ENCODE measurements around the gene OLFM1.

Gene OLFM1

GRCh38 chr9:135130207-135130976, 42.9 kb downstream of the OLFM1 start:
- Histone ChIP-seq H3K9ac (ENCODE audit: insufficient read length) (no peak overlapping the region), H3K36me3 (ENCODE audit: insufficient read depth, low read length) (no peaks in the 10 kb centered on the region), H3K4me3 (no peak overlapping the region), H3K27ac (no peak overlapping the region; the same call in 1 of the 2 replicates), H3K9me3 (ENCODE audit: low read depth, low read length) (no peaks in the 10 kb centered on the region)
- peak; percentile 20 for DNase-seq (ENCODE audit: low read depth, low spot score)
- TF ChIP-seq POLR2AphosphoS5 (IDR thresholded peaks at IDR 0.05; ENCODE audit: borderline replicate concordance, low read depth, low read length) (no peak), EZH2 (IDR thresholded peaks at IDR 0.05) (no peak), FOXP2 (optimal IDR thresholded peaks at IDR 0.05; ENCODE audit: control extremely low read depth, extremely low read length, insufficient read depth) (no peak)

GRCh38 chr9:135131488-135131887, 44.0 kb downstream of the OLFM1 start:
- Histone ChIP-seq H3K9ac (ENCODE audit: insufficient read length) (no peak overlapping the region), H3K27ac (no peak overlapping the region), H3K36me3 (ENCODE audit: insufficient read depth, low read length) (no peaks in the 10 kb centered on the region), H3K9me3 (ENCODE audit: low read depth, low read length) (no peaks in the 10 kb centered on the region), H3K4me3 (no peak overlapping the region)
- no peak for DNase-seq (ENCODE audit: low read depth, low spot score)
- TF ChIP-seq EZH2 (IDR thresholded peaks at IDR 0.05) (no peak), POLR2AphosphoS5 (IDR thresholded peaks at IDR 0.05; ENCODE audit: borderline replicate concordance, low read depth, low read length) (no peak), FOXP2 (optimal IDR thresholded peaks at IDR 0.05; ENCODE audit: control extremely low read depth, extremely low read length, insufficient read depth) (no peak)

- TF ChIP-seq FOXP2 (optimal IDR thresholded peaks at IDR 0.05; ENCODE audit: control extremely low read depth, extremely low read length, insufficient read depth) (no peak), EZH2 (IDR thresholded peaks at IDR 0.05) (no peak), POLR2AphosphoS5 (IDR thresholded peaks at IDR 0.05; ENCODE audit: borderline replicate concordance, low read depth, low read length) (no peak)
- Histone ChIP-seq H3K27ac (no peak overlapping the region), H3K9ac (ENCODE audit: insufficient read length) (no peak overlapping the region), H3K9me3 (ENCODE audit: low read depth, low read length) (no peaks in the 10 kb centered on the region), H3K36me3 (ENCODE audit: insufficient read depth, low read length) (no peaks in the 10 kb centered on the region), H3K4me3 (no peak overlapping the region)
- no peak for DNase-seq (ENCODE audit: low read depth, low spot score)
Measured at GRCh38 chr9:135132008-135132407, 44.5 kb downstream of the OLFM1 start.

- Histone ChIP-seq H3K9ac (ENCODE audit: insufficient read length) (no peak overlapping the region), H3K4me3 (peak overlapping the region; percentile 8), H3K27ac (peak overlapping the region; percentile 79), H3K9me3 (ENCODE audit: low read depth, low read length) (no peaks in the 10 kb centered on the region), H3K36me3 (ENCODE audit: insufficient read depth, low read length) (no peaks in the 10 kb centered on the region)
- no peak for DNase-seq (ENCODE audit: low read depth, low spot score)
- TF ChIP-seq FOXP2 (optimal IDR thresholded peaks at IDR 0.05; ENCODE audit: control extremely low read depth, extremely low read length, insufficient read depth) (no peak), POLR2AphosphoS5 (IDR thresholded peaks at IDR 0.05; ENCODE audit: borderline replicate concordance, low read depth, low read length) (no peak), EZH2 (IDR thresholded peaks at IDR 0.05) (no peak)
Measured at GRCh38 chr9:135134268-135135022, 47.0 kb downstream of the OLFM1 start.

GRCh38 chr9:135135171-135135928, 47.9 kb downstream of the OLFM1 start:
- H3K27ac ChIP-seq = no peak overlapping the region

GRCh38 chr9:135135929-135136315, 48.5 kb downstream of the OLFM1 start:
- Histone ChIP-seq H3K27ac (peak overlapping the region; percentile 38; the same call in 1 of the 2 replicates), H3K4me3 (no peak overlapping the region), H3K9ac (ENCODE audit: insufficient read length) (no peak overlapping the region), H3K9me3 (ENCODE audit: low read depth, low read length) (no peaks in the 10 kb centered on the region), H3K36me3 (ENCODE audit: insufficient read depth, low read length) (no peaks in the 10 kb centered on the region)
- TF ChIP-seq FOXP2 (optimal IDR thresholded peaks at IDR 0.05; ENCODE audit: control extremely low read depth, extremely low read length, insufficient read depth) (no peak), POLR2AphosphoS5 (IDR thresholded peaks at IDR 0.05; ENCODE audit: borderline replicate concordance, low read depth, low read length) (no peak), EZH2 (IDR thresholded peaks at IDR 0.05) (no peak)
- DNase-seq (ENCODE audit: low read depth, low spot score) = no peak

More at GRCh38 chr9:135135171-135135928, 47.9 kb downstream of the OLFM1 start:
- DNase-seq (ENCODE audit: low read depth, low spot score) = no peak
- Histone ChIP-seq H3K4me3 (no peak overlapping the region), H3K9ac (ENCODE audit: insufficient read length) (no peak overlapping the region), H3K9me3 (ENCODE audit: low read depth, low read length) (no peaks in the 10 kb centered on the region), H3K36me3 (ENCODE audit: insufficient read depth, low read length) (no peaks in the 10 kb centered on the region)
- TF ChIP-seq EZH2 (IDR thresholded peaks at IDR 0.05) = no peak
- TF ChIP-seq FOXP2 (optimal IDR thresholded peaks at IDR 0.05; ENCODE audit: control extremely low read depth, extremely low read length, insufficient read depth) = no peak
- no peak for TF ChIP-seq POLR2AphosphoS5 (IDR thresholded peaks at IDR 0.05; ENCODE audit: borderline replicate concordance, low read depth, low read length)

- no peak for DNase-seq (ENCODE audit: low read depth, low spot score)
- Histone ChIP-seq H3K27ac (peak overlapping the region; percentile 51; the same call in 1 of the 2 replicates), H3K9ac (ENCODE audit: insufficient read length) (no peak overlapping the region), H3K9me3 (ENCODE audit: low read depth, low read length) (no peaks in the 10 kb centered on the region), H3K4me3 (no peak overlapping the region), H3K36me3 (ENCODE audit: insufficient read depth, low read length) (no peaks in the 10 kb centered on the region)
- TF ChIP-seq EZH2 (IDR thresholded peaks at IDR 0.05) (no peak), POLR2AphosphoS5 (IDR thresholded peaks at IDR 0.05; ENCODE audit: borderline replicate concordance, low read depth, low read length) (no peak), FOXP2 (optimal IDR thresholded peaks at IDR 0.05; ENCODE audit: control extremely low read depth, extremely low read length, insufficient read depth) (no peak)
Measured at GRCh38 chr9:135136481-135136880, 49.0 kb downstream of the OLFM1 start.

Measured in SK-N-MC (cell line).